Ishikawa (cell line): ENCODE measurements around the gene NUB1.

Experiments used
- EGR1 ChIP-seq: IDR thresholded peaks from 2 replicates; pipeline ENCODE4 v1.6.1; 2012
- EP300 ChIP-seq: IDR thresholded peaks from 2 replicates; pipeline ENCODE4 v1.6.1; 2012; ENCODE audit warnings: borderline replicate concordance
- NFIC ChIP-seq: IDR thresholded peaks from 2 replicates; pipeline ENCODE4 v1.6.1; 2012
- RAD21 ChIP-seq: IDR thresholded peaks from 2 replicates; pipeline ENCODE4 v1.6.1; 2012; ENCODE audit warnings: low read depth
- TCF12 ChIP-seq: IDR thresholded peaks from 2 replicates; pipeline ENCODE4 v1.6.1; 2012; ENCODE audit warnings: low read depth
- YY1 ChIP-seq: IDR thresholded peaks from 2 replicates; pipeline ENCODE4 v1.6.1; 2012; ENCODE audit warnings: low read depth
- ZBTB7A ChIP-seq: IDR thresholded peaks from 2 replicates; pipeline ENCODE4 v1.6.1; 2012; ENCODE audit warnings: low read depth

DNA sequence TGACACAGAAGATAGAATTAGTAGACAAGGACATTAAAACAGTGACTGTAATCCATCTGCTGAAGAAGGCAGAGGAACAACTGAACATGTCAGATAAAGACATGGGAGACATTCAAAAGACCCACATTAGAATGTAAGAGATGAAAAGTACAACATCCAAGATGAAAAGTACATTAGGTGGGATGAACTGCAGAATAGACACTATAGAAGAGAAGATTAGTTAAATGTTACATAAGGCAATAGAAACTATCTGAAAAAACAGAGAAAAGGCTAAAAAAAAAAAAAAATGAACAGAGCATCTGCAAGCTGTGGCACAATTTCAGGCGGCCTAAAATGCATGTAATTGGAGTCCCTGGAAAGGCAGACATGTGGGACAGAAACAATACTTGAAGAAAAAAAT is 21.6 kb downstream of the NUB1 start:
- no peak for TF ChIP-seq EP300
- TF ChIP-seq YY1, result no peak
- no peak for TF ChIP-seq TCF12
- no peak for TF ChIP-seq EGR1
- no peak for TF ChIP-seq RAD21
- no peak for TF ChIP-seq ZBTB7A
- TF ChIP-seq NFIC, result no peak
